NCI-H1105 (cell line): ENCODE data around the gene SLC27A1.
A peak's percentile ranks its signal among the peaks of the same experiment; 100 is the strongest.
"Not testable (repeated sequence)": the region's sequence is repeated elsewhere in the genome, so short reads cannot be mapped to it uniquely, and the experiment has no call there.

Experiments
- DNase-seq: peaks from one replicate; lab custom pipeline; 2025; lab: John Stamatoyannopoulos, UW

Gene SLC27A1

DNA sequence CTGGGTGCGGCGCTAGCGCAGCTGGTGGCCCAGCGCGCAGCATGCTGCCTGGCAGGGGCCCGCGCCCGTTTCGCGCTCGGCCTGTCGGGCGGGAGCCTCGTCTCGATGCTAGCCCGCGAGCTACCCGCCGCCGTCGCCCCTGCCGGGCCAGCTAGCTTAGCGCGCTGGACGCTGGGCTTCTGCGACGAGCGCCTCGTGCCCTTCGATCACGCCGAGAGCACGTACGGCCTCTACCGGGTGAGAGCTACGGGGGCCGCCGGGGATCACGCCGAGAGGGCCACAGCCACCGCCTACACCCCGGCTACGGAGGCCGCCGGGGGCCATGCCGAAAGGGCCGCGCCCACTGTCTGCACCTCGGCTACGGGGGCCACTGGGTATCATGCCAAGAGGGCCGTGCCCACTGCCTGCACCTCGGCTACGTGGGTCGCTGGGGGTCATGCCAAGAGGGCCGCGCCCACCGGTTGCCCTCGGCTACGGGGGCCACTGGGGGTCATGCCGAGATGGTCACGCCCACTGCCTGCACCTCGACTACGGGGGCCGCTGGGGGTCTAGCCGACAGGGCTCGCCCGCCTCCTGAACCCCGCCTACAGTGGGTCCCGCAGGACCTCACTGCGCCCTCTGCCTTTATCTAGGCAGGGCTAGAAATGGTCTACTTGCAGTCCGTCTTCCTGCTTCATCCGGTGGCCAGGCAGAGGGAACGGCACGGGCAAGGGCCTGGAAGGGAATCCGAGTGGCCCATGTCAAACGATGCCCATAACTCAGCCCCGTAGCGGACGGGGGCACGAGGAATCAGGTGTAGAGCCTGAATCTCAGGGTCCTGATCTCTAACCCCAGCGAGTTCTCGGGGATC lies 41.6 kb downstream of the SLC27A1 start:
- DNase-seq: peak; percentile 85

DNA sequence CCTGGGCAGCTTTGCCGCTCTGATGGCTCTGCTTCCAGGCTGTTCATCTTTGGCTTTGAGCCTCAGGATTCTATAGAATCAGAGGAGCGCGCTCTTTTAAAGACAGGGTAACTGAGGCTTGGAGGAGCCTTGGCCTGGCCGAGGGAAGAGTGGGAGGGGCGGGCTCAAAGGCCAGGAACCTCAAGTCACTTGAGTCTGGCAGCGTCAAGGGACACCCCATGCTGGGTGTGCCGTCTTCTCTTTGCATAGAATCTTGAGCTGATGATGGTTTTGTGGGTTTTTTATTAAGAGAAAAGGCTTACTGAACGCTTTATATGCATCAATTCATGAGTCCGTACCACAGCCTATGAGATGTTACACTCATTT lies 42.2 kb downstream of the SLC27A1 start:
- no peak for DNase-seq

- no peak for DNase-seq
Measured at GRCh38 chr19:17515408-17516149, 45.3 kb downstream of the SLC27A1 start.

- no peak for DNase-seq
Measured at GRCh38 chr19:17517898-17518297, 47.6 kb downstream of the SLC27A1 start.

GRCh38 chr19:17518654-17519053 lies 48.3 kb downstream of the SLC27A1 start:
- not testable (repeated sequence) for DNase-seq

DNA sequence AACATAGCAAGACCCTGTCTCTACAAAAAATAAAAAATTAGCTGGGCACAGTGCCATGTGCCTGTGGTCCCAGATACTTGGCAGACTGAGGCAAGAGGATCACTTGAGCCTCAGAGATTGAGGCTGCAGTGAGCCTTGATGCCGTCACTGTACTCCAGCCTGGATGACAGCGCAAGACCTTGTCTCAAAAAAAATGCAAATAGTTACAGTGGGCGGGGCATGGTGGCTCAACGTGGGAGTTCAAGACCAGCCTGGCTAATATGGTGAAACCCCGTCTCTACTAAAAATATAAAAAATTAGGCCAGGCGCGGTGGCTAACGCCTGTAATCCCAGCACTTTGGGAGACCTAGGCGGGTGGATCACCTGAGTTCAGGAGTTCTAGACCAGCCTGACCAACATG lies 49.6 kb downstream of the SLC27A1 start:
- no peak for DNase-seq

- no peak for DNase-seq
Measured at GRCh38 chr19:17520865-17521264, 50.5 kb downstream of the SLC27A1 start.

- no peak for DNase-seq
Measured at GRCh38 chr19:17522988-17523872, 52.9 kb downstream of the SLC27A1 start.

GRCh38 chr19:17524651-17525050 lies 54.3 kb downstream of the SLC27A1 start:
- DNase-seq: no peak

DNA sequence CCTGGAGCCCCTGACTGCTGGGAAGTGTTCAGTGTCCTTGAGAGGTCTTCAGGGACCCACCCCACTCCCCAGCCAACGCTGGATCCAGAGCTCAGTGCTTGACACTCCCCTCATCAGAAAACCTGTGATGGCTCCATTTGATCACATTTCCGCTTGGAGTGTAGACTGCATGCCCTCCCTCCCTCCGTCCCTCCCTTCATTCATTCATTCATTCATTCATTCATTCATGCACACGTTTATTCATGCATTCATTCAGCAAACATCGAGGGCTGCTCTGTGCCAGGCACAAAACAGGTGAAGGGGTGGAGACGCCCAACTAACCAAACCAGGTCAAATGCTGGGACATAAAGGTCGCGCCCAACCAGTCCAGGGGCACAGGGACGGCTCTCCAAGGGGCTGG lies 54.8 kb downstream of the SLC27A1 start:
- DNase-seq: no peak

- no peak for DNase-seq
Measured at GRCh38 chr19:17526922-17527321, 56.6 kb downstream of the SLC27A1 start.

- no peak for DNase-seq
Measured at GRCh38 chr19:17527326-17527725, 57.0 kb downstream of the SLC27A1 start.

DNA sequence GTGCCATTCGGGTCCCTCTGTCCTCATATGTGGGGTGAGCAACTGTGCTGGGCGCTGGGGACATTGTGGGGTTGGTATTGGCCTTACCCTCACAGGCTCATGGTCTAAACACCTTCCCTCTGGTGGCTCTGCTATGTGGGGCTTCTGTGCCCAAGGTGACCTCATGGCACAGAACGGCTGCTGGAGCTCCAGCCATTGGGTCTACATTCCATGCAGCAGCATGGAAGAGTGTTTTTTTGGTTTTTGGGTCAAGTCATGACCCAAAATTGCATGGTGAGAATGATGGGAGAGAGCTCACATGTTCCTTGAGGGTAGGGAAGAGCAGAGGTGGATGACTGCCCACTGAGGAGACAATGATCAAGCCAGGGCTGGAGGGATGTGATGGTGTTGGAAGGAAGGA lies 58.3 kb downstream of the SLC27A1 start:
- DNase-seq: no peak

DNA sequence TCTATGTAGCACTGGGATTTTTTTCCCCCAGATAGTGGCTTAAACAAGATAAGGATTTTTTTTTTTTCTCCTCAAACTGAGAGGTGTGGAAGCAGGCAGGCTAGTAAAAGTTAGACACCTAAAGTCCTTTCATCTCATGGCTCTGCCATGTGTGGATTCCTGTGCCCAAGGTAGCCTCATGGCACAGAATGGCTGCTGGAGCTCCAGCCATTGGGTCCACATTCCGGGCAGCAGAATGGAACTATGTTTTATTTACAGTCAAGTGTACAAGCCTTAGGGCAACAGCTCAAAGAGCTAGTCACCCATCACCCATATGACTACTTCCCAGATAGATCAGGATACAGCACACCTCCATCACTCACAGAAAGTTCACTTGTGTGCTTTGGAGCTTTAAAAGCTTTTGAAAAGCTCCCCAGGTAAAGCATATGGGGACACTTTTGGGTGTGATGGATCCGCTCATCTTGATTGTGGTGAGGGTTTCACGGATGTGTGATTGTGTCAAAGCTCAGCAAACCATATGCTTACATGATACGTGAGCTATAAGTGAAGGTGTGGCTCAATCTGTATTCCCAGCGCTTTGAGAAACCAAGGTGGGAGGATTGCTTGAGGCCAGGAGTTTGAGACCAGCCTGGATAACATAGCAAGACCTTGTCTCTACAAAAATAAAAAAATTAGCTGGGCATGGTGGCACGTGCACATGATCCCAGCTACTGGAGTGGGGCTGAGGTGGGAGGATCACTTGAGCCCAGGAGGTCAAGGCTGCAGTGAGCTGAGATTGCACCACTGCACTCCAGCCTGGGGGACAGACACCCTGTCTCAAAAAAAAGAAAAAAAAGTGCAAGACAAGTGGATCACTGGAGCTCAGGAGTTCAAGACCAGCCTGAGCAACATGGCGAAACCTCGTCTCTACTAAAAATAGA lies 59.2 kb downstream of the SLC27A1 start:
- no peak for DNase-seq

DNA sequence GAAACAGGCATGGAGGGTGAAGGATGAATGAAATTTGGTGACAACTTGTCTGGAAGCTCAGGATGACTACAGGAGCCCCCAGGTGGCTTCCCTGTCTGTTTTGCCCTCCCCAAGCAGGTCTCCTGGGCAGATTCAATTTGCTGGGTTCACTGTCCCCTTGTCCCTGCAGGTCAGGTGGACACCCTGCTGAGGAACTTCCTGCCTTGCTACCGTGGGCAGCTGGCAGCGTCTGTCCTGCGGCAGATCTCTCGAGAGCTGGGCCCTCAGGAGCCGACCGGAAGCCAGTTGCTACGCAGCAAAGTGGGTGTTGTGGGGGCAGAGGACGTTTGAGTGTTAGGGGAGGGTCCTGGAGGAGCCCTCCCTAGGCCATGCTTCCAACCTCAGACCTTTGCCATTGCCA lies 60.3 kb downstream of the SLC27A1 start:
- DNase-seq: no peak

GRCh38 chr19:17532116-17532515 lies 61.8 kb downstream of the SLC27A1 start:
- no peak for DNase-seq

DNA sequence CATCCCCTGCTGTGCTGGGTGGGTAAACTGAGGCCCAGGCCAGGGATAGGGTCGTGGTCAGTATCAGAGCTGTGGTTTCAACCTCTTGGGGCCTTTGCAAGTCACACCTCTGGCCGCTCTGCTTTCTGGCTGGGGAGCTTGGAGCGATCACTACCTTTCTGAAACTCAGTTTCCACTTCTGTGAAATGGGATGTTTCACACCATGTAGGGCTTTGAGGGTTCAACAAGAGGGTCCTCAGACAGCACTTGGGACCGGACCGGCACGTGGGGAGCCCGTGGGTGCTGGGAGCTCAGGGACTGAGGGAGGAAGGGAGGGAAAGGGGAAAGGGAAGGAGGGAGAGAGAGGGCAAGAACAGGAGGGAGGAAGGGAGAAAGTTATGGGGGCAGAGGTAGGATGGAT lies 62.2 kb downstream of the SLC27A1 start:
- DNase-seq: no peak

DNA sequence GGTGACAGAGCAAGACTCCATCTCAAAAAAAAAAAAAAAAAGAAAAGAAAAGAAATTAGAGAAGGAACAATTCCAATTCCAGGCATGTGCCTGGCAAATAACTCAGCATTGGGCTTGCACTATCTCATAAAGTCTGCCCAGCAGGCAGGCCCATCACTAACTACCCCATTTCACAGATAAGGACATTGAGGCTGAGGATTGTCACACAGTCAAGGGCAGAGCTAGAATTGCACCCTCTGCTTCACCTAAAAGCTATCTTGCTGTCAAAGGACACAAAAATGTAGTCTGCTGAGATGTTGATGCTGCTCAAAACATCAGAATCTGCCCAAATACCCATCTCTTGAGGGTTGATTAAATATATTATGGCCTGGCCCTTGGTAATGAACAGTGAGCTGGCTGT lies 64.4 kb downstream of the SLC27A1 start:
- no peak for DNase-seq

- no peak for DNase-seq
Measured at GRCh38 chr19:17536955-17537354, 66.6 kb downstream of the SLC27A1 start.

DNA sequence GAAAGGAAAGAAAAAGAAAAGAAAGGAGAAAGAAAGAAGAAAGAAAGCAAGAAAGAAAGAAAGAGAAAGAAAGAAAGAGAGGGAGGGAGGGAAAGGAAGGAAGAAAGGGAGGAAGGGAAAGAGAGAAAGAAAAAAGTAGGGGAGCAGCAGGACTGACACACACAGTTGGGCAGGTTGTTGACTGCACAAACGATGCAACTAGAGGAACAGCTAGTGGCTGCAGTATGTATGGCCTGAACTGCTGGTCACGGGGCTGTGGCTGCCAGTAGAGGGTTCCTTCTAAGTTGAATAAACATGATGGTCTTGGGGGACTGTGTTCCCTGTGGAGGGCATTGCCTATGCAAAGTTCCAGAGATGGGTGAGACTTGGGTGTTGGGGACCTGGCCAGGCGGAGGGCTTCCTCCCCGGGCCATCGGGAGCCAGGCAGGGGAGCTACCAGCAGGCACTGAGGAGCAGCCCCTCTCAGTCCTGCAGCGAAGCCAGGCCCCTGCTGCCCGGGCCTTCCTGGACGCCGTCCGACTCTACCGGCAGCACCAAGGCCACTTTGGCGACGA lies 68.4 kb downstream of the SLC27A1 start:
- DNase-seq: no peak
